Stimulated activated CD4-positive, alpha-beta T cell treated with anti-CD3 and anti-CD28 coated beads, Interleukin-15, amount 100 ng/mL, for 48 hours (primary cell): ENCODE results near the gene NSDHL.
"Not testable (repeated sequence)": the region's sequence is repeated elsewhere in the genome, so short reads cannot be mapped to it uniquely, and the experiment has no call there.

Experiments
- DNase-seq, 2 donors: peaks; one replicate each; pipeline ENCODE4 v3.0.0-alpha.2; 2020; ENCODE audit warnings: low read depth in 2 of 2

The NSDHL gene

DNA sequence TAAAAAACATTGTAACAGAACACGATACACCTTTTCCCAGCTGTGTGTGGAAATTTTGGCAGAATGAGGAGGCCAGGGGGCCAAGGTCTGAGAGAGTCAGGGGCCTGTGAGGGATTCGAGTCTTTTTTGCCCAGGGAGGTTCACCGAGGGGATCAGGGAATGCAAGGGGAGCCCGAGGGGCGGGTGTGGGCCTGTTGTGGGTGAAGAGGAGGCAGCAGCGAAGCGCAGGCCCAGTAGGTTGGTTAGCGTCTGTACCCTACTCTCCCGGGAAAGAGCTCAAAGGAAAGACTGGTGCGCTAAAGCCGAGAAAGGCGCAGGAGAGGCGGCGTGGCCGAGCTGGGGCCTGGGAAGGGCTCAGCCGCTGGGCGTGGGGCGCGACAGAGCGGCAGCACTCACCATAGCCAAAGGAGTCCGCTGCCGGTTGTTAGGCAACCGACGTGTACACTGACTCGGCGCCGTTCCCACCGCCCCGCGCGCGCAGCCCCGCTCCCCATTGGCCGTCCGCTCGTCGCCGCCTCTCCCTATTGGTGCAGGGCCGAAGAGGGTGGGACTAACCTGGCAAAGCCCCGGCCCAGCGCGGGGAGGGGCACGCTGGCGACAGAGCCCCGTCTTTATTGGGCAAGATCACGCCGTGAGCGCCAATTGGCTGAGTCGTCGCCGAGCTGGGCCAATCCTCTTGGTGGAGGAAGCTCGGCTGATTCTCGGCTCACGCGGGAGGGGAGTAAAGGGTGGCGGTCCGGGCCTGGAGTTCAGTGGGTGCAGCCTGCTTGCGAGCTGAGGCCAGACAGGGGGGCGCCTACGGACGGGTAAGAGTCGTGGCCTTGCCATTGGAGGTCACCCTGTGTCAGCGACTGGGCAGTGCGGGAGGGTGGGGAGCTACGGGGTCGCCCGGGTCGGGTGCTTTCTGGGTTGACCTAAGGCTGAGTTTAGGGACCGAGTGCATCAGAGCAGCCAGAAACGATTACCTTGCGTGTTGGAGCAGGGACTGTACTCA, at the start of gene NSDHL, which contains the start of gene CETN2:
TSS of gene NSDHL (plus strand) at position 752 of the 994 bp plus-strand sequence. CDS start 15,262 bp downstream, outside the sequence.
TSS of gene CETN2 (minus strand) at position 446 of the 994 bp plus-strand sequence. CDS start at position 399, 47 bp downstream.
- peak; percentile 89 to 90 for DNase-seq

GRCh38 chrX:152787062-152787461, 43.8 kb upstream of the NSDHL start:
- DNase-seq = not testable (repeated sequence)

DNA sequence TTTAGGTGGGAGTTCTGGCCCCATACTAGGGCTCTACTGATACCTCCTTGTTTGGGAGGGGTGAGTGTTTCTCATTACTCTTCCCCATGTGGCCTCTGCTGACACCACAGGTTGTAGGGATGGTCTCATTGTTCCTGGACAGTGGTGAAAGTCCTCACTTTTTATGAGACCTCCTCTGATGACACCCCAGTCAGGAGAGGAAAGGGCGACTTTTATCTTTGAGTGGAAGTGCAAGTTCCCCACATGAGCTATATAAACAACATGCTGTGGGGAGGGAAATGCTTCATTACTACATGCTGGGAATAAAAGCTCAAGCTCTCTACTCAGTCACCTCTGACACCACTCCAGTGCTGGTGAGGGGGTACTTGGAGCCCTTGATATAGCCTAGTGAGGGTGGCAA, 31.9 kb upstream of the NSDHL start:
- no peak for DNase-seq

DNA sequence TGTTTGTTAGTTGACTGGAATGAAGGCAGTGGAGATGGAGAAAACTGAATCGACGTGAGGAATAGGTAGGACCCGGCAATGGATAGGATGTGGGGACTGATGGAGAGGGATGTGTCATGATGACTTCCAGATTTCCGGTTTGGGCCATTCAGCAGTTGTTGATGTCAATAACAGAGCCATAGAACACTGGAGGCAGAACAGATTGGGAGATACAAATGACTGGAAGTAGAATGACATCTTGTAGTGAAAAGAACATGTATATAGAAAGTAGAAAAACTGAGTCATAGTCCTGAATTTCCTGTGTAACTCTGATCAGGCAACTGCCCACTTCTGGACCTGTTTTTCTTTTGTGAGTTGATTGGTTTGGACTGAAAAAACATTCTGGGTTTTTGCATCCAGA, 24.8 kb upstream of the NSDHL start:
- DNase-seq = no peak

DNA sequence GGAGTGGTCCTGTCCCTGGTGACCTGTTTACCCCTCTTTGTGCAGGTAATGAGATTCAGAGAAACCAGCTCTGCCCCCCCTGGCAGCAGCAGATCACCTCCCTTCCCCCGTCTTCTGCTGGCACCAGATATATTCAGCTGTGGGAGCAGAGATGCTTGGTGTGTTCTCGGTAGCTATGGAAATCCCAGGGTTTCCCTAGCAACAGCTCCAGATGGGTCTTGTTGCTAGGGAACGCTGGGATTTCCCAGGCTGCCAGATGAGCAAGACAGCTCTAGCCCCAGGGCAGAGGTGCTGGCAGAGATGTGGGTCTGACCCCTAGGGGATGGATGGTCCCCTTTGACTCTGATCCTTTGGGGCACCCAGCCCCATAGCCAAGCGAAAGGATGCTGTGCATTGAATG, 20.5 kb upstream of the NSDHL start:
- no peak for DNase-seq

- DNase-seq = no peak
Observed at GRCh38 chrX:152813206-152813605, 17.7 kb upstream of the NSDHL start.

DNA sequence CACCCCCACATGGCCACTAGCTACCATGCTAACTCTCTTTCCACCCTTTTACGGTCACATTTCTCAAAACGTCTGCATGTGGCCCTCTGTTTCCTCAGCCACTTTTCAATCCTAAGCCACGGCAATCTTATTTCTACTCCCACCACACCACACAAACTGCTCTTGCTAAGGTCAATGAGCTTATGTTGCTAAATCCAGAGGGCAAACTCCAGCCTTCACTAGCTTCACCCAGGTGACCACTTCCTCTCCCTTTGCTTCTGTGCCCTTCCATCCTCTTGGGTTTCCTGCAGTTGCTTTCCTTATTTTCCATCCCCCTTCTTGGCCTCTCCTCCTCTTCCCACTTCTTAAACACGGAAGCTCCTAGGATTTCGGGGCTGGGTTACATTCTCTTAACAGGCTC, 16.8 kb upstream of the NSDHL start:
- no peak for DNase-seq

GRCh38 chrX:152817078-152817764, 13.6 kb upstream of the NSDHL start:
- no peak for DNase-seq

- no peak for DNase-seq
Observed at GRCh38 chrX:152818356-152818755, 12.5 kb upstream of the NSDHL start.

GRCh38 chrX:152819266-152819665, 11.6 kb upstream of the NSDHL start:
- no peak for DNase-seq

DNA sequence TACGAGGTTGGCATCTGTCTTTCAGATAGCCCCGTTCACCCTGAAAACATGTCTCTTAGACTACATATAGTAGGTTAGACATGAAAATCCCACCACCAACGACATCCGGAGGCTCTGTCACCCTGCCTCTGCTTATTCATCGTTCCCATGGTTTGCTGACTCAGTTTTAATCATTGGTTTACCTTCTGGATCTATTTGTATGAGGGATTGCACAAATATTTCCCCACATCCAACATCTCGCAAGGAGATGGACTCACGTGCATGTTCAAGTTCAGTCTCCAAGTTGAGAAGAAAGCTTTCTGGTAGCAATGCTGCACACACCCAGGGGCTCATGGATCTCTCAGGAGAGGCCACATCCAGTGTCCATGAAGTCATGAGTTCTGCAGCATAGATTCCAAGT, 11.1 kb upstream of the NSDHL start:
- DNase-seq = no peak

- DNase-seq = no peak
Observed at GRCh38 chrX:152821145-152821765, 9.6 kb upstream of the NSDHL start.

- no peak for DNase-seq
Observed at GRCh38 chrX:152822383-152823086, 8.3 kb upstream of the NSDHL start.

DNA sequence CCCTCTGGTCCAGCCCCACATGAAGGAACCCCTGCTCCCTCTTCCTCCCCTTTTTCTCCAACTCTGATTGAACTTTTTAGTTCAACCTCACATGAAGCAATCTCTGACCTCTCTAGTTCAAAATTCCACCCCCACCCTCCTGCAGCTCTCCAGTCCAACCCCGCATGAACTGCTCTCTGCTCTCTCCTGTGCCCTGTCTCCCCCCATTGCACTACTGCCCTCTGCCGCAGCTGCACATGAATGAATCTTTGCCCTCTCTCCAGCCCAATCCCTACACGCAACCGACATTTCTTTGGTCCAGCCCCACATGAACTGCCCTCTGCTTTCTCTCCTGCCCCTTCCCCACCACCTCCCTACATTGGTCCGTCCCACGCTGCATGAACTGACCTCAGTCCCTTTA, 7.2 kb upstream of the NSDHL start:
- DNase-seq = no peak

GRCh38 chrX:152824841-152825374, 6.0 kb upstream of the NSDHL start:
- no peak for DNase-seq

- DNase-seq = no peak
Observed at GRCh38 chrX:152831391-152831790, 528 bp downstream of the NSDHL start.

- no peak for DNase-seq
Observed at GRCh38 chrX:152832520-152832919, 1.7 kb downstream of the NSDHL start.

DNA sequence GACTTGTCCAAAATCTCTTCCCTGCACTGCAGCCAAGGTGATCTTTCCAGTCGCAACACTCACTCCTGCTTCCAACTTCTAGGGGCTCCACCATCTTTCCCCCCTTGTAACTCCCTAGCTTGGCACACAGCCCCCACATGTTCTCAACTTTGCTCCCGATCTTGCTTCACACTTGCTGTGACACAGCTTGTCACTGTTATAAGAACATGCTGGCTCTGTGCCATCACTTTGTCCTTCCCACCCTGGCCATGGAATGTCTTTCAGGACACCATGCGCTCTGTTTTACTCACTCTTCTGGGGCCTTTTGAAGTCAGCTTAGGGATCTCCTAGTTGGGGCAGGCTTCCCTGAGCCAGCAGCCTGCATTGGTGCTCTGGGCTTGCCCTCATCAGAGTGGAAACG, 2.5 kb downstream of the NSDHL start:
- DNase-seq = no peak

DNA sequence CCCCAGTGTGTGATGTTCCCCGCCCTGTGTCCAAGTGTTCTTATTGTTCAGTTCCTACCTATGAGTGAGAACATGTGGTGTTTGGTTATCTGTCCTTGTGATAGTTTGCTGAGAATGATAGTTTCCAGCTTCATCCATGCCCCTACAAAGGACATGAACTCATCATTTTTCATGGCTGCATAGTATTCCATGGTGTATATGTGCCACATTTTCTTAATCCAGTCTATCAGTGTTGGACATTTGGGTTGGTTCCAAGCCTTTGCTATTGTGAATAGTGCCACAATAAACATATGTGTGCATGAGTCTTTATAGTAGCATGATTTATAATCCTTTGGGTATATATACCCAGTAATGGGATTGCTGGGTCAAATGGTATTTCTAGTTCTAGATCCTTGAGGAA, 4.6 kb downstream of the NSDHL start:
- not testable (repeated sequence) for DNase-seq

- DNase-seq = no peak
Observed at GRCh38 chrX:152842772-152843338, 12.0 kb downstream of the NSDHL start.

GRCh38 chrX:152843852-152844251, 13.0 kb downstream of the NSDHL start:
- no peak for DNase-seq
